Skeletal muscle satellite cell (primary cell): ENCODE results near the gene CBX1.

Source experiments
- H3K27me3 ChIP-seq: 2 replicates; pipeline ENCODE4 v1.7.0; 2013; ENCODE audit warnings: low read length; ENCODE audit not compliant: control insufficient read depth, insufficient read depth
- H3K36me3 ChIP-seq: 2 replicates; pipeline ENCODE4 v1.7.0; 2013; ENCODE audit warnings: mild to moderate bottlenecking, control low read depth, low read length; ENCODE audit not compliant: insufficient read depth
- H3K4me1 ChIP-seq: 2 replicates; pipeline ENCODE4 v1.7.0; 2013; ENCODE audit warnings: low read length; ENCODE audit not compliant: control insufficient read depth, insufficient read depth
- H3K4me2 ChIP-seq: 2 replicates; pipeline ENCODE4 v1.7.0; 2013; ENCODE audit warnings: mild to moderate bottlenecking, low read length
- H3K4me3 ChIP-seq: 2 replicates; pipeline ENCODE4 v1.7.0; 2013; ENCODE audit warnings: low read length
- H3K9ac ChIP-seq: 2 replicates; pipeline ENCODE4 v1.7.0; 2013; ENCODE audit warnings: mild to moderate bottlenecking, low read depth, low read length, moderate library complexity
- H3K9me3 ChIP-seq: replicated peaks from 2 replicates; pipeline ENCODE4 v1.7.0; 2013; ENCODE audit warnings: mild to moderate bottlenecking, control low read depth, low read length

CBX1 gene

GRCh38 chr17:48134912-48135480, 33.7 kb upstream of the CBX1 start:
- Histone ChIP-seq H3K4me1 (no peaks in the 10 kb centered on the region), H3K9me3 (no peaks in the 10 kb centered on the region), H3K4me2 (no peak overlapping the region), H3K9ac (no peak overlapping the region), H3K27me3 (peaks cover 31% of the 10 kb centered on the region), H3K4me3 (no peak overlapping the region), H3K36me3 (no peaks in the 10 kb centered on the region)

GRCh38 chr17:48132385-48132784, 31.1 kb upstream of the CBX1 start:
- H3K4me3 ChIP-seq: no peak overlapping the region
- no peak overlapping the region for H3K4me2 ChIP-seq
- no peaks in the 10 kb centered on the region for H3K36me3 ChIP-seq
- no peaks in the 10 kb centered on the region for H3K9me3 ChIP-seq
- peaks cover 5% of the 10 kb centered on the region for H3K4me1 ChIP-seq
- H3K9ac ChIP-seq: no peak overlapping the region
- H3K27me3 ChIP-seq: peaks cover 16% of the 10 kb centered on the region

- H3K4me1 ChIP-seq: peaks cover 9% of the 10 kb centered on the region
- H3K9me3 ChIP-seq: no peaks in the 10 kb centered on the region
- H3K4me2 ChIP-seq: no peak overlapping the region
- H3K27me3 ChIP-seq: peaks cover 10% of the 10 kb centered on the region
- H3K36me3 ChIP-seq: peaks cover 6% of the 10 kb centered on the region
- no peak overlapping the region for H3K4me3 ChIP-seq
- no peak overlapping the region for H3K9ac ChIP-seq
Measured at GRCh38 chr17:48131216-48131824, 30.0 kb upstream of the CBX1 start.

GRCh38 chr17:48129981-48130380, 28.7 kb upstream of the CBX1 start:
- no peaks in the 10 kb centered on the region for H3K9me3 ChIP-seq
- H3K4me3 ChIP-seq: no peak overlapping the region
- peaks cover 9% of the 10 kb centered on the region for H3K4me1 ChIP-seq
- no peak overlapping the region for H3K9ac ChIP-seq
- peaks cover 6% of the 10 kb centered on the region for H3K36me3 ChIP-seq
- H3K27me3 ChIP-seq: peaks cover 10% of the 10 kb centered on the region
- H3K4me2 ChIP-seq: no peak overlapping the region

GRCh38 chr17:48128400-48128799, 27.1 kb upstream of the CBX1 start:
- H3K27me3 ChIP-seq: peaks cover 7% of the 10 kb centered on the region
- no peak overlapping the region for H3K9ac ChIP-seq
- H3K36me3 ChIP-seq: peaks cover 12% of the 10 kb centered on the region
- H3K4me1 ChIP-seq: peaks cover 9% of the 10 kb centered on the region
- H3K4me2 ChIP-seq: no peak overlapping the region
- no peaks in the 10 kb centered on the region for H3K9me3 ChIP-seq
- H3K4me3 ChIP-seq: no peak overlapping the region

GRCh38 chr17:48127371-48128051, 26.2 kb upstream of the CBX1 start:
- Histone ChIP-seq H3K4me3 (no peak overlapping the region), H3K27me3 (peaks cover 5% of the 10 kb centered on the region), H3K9me3 (no peaks in the 10 kb centered on the region), H3K4me1 (peaks cover 9% of the 10 kb centered on the region), H3K9ac (no peak overlapping the region), H3K4me2 (no peak overlapping the region), H3K36me3 (peaks cover 21% of the 10 kb centered on the region)

GRCh38 chr17:48126532-48126850, 25.2 kb upstream of the CBX1 start:
- Histone ChIP-seq H3K9ac (no peak overlapping the region), H3K4me1 (peaks cover 9% of the 10 kb centered on the region), H3K4me3 (no peak overlapping the region), H3K27me3 (no peaks in the 10 kb centered on the region), H3K4me2 (no peak overlapping the region), H3K36me3 (peaks cover 31% of the 10 kb centered on the region), H3K9me3 (no peaks in the 10 kb centered on the region)

GRCh38 chr17:48125829-48126531, 24.7 kb upstream of the CBX1 start:
- H3K4me1 ChIP-seq: peaks cover 9% of the 10 kb centered on the region

GRCh38 chr17:48123776-48124388, 22.6 kb upstream of the CBX1 start:
- no peak overlapping the region for H3K4me2 ChIP-seq
- H3K27me3 ChIP-seq: no peaks in the 10 kb centered on the region
- H3K9me3 ChIP-seq: no peaks in the 10 kb centered on the region
- no peak overlapping the region for H3K9ac ChIP-seq
- peaks cover 9% of the 10 kb centered on the region for H3K4me1 ChIP-seq
- peaks cover 41% of the 10 kb centered on the region for H3K36me3 ChIP-seq
- no peak overlapping the region for H3K4me3 ChIP-seq

More at GRCh38 chr17:48125829-48126531, 24.7 kb upstream of the CBX1 start:
- no peak overlapping the region for H3K4me3 ChIP-seq
- H3K27me3 ChIP-seq: no peaks in the 10 kb centered on the region
- no peaks in the 10 kb centered on the region for H3K9me3 ChIP-seq
- peaks cover 36% of the 10 kb centered on the region for H3K36me3 ChIP-seq
- H3K9ac ChIP-seq: no peak overlapping the region
- no peak overlapping the region for H3K4me2 ChIP-seq

- peaks cover 46% of the 10 kb centered on the region for H3K36me3 ChIP-seq
- no peak overlapping the region for H3K9ac ChIP-seq
- no peaks in the 10 kb centered on the region for H3K9me3 ChIP-seq
- H3K27me3 ChIP-seq: no peaks in the 10 kb centered on the region
- no peak overlapping the region for H3K4me2 ChIP-seq
- no peak overlapping the region for H3K4me3 ChIP-seq
- H3K4me1 ChIP-seq: peaks cover 9% of the 10 kb centered on the region
Measured at GRCh38 chr17:48123111-48123510, 21.8 kb upstream of the CBX1 start.

- Histone ChIP-seq H3K4me3 (no peak overlapping the region), H3K4me2 (no peak overlapping the region), H3K4me1 (peaks cover 7% of the 10 kb centered on the region), H3K27me3 (no peaks in the 10 kb centered on the region), H3K36me3 (peaks cover 49% of the 10 kb centered on the region), H3K9ac (no peak overlapping the region), H3K9me3 (no peaks in the 10 kb centered on the region)
Measured at GRCh38 chr17:48122665-48123045, 21.4 kb upstream of the CBX1 start.
